Measurements from ENCODE around the gene SSRP1.

DNA sequence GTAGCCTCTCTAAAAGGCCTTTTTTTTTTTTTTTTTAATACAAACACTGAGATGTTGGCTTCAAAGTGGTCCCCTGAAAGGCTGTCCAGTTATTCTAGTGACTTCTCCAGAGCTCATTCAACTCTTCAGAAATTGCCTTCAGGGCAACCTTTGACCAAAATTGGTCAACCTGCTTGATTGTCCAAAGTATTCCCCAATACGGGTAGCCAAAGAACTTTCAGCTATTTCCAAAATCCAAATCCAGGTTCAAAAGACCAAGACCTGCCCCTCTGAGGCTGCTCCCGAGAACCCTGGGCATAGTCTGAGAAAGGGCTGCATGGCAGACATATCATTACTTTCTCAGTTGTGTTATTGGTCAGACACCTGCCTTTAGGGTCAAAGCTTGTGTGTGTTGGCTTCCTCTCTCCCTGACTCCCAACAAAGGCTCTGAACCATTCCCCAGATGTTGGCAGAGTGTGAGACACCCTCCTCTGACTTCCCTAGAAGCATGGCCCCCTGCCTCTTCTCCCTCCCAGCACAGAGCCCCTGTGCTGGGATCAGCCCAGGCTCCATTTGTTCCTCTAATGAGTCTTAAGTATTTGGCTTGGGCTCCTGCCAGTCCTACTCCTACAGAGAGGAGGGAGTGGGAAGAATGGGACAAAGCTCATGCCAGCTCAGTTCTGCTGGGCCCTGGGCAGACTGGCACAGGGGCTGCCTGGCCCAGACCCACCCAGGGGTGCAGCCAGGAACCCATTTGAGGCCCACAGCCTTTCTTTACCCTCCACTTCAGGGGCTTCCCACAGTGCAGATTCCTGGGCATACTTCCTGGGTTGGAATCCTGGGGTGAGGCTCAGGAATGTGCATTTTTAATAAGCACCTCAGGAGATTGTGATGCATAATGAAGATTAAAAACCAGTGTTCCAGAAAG, 41.2 kb downstream of the SSRP1 start:
- TF ChIP-seq, protein P1, sequence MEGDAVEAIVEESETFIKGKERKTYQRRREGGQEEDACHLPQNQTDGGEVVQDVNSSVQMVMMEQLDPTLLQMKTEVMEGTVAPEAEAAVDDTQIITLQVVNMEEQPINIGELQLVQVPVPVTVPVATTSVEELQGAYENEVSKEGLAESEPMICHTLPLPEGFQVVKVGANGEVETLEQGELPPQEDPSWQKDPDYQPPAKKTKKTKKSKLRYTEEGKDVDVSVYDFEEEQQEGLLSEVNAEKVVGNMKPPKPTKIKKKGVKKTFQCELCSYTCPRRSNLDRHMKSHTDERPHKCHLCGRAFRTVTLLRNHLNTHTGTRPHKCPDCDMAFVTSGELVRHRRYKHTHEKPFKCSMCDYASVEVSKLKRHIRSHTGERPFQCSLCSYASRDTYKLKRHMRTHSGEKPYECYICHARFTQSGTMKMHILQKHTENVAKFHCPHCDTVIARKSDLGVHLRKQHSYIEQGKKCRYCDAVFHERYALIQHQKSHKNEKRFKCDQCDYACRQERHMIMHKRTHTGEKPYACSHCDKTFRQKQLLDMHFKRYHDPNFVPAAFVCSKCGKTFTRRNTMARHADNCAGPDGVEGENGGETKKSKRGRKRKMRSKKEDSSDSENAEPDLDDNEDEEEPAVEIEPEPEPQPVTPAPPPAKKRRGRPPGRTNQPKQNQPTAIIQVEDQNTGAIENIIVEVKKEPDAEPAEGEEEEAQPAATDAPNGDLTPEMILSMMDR (conservative IDR thresholded peaks at IDR 0.05), result no peak
- no peak for TF ChIP-seq EZH2 (IDR thresholded peaks at IDR 0.05; ENCODE audit: low read depth)
